ENCODE results near the gene CYBB.

DNA sequence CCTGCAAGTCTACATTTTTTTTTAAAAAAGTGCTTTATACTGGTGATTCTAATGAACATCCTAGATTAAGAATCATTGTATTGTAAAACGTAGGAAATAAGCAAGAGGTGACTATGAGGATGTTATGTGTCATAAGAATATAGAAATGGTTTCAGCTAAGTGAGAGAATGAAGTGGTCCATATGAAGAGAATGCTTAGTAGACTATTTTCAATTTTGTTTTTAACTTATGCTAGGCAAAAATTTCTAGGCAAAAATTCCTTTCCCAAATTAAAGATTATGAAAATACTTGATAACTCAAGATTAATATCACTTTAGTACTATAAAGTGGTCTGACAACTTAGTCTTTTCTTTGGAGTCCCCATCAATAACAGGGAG is 66.7 kb downstream of the CYBB start:
- TF ChIP-seq POLR2A (IDR thresholded peaks at IDR 0.05; ENCODE audit: low read length): no peak
- TF ChIP-seq GATA1 (IDR thresholded peaks at IDR 0.05; ENCODE audit: low read depth, low read length): no peak
